ENCODE measurements around the gene HSPA9.

- TF ChIP-seq TGIF2 (CRISPR knock-in tag; IDR thresholded peaks at IDR 0.05), result no peak
- no peak for TF ChIP-seq ZBTB2 (IDR thresholded peaks at IDR 0.05)
Observed at GRCh38 chr5:138520971-138521370, 54.2 kb downstream of the HSPA9 start.

Data from K562 (cell line).